NCI-H748 treated with DMSO at 0.1 percent for 48 hours (cell line): ENCODE measurements around the gene DNAJC28.
"Not testable (repeated sequence)": the region's sequence is repeated elsewhere in the genome, so short reads cannot be mapped to it uniquely, and the experiment has no call there.

ENCODE experiments used
- DNase-seq: peaks from one replicate; lab custom pipeline; 2025; lab: John Stamatoyannopoulos, UW

The DNAJC28 gene

GRCh38 chr21:33480481-33481103, 10.9 kb downstream of the DNAJC28 start:
- DNase-seq, result no peak

DNA sequence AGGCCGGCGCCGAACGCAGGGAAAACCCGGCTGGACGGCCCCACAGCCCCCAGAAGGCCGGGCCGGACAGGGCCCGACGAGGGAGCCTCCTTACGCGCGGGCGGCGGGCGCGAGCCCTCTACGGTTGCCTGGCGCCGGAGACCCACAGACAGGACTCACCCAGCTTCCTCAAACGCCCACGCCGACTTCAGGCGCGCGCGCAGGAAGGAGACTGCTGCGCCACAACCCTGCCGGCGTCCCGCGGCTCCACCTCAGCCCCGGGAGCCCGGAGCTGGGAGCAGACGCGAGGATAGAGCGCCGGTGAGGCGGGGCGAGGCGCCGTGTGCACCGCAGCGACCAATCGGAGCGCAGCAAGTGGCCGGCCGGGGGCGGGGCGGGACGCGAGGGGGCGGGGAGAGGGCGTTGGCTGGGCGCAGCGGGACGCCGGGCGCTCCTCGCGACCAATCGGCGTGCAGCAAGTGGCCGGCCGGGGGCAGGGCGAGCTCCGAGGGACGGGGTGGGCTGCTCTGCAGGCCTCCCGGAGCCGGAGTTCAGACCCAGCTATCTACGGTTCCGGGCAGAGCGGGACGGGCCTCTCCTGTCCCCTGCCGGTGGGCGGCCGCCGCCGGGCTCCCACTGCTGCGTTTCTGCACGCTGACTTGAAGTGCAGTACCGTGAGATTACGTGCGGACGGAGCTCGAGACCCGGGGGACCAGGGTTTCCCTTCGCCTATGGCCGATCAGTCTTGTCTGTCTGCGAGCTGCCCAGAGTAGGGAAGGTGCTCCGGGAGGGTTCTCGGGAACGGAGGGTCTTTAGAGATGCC, 11.6 kb downstream of the DNAJC28 start, which contains the start of gene TMEM50B:
TSS of gene TMEM50B (minus strand) at position 296 of the 802 bp plus-strand sequence. CDS start 11,089 bp downstream, outside the sequence.
- DNase-seq, result peak; percentile 87

DNA sequence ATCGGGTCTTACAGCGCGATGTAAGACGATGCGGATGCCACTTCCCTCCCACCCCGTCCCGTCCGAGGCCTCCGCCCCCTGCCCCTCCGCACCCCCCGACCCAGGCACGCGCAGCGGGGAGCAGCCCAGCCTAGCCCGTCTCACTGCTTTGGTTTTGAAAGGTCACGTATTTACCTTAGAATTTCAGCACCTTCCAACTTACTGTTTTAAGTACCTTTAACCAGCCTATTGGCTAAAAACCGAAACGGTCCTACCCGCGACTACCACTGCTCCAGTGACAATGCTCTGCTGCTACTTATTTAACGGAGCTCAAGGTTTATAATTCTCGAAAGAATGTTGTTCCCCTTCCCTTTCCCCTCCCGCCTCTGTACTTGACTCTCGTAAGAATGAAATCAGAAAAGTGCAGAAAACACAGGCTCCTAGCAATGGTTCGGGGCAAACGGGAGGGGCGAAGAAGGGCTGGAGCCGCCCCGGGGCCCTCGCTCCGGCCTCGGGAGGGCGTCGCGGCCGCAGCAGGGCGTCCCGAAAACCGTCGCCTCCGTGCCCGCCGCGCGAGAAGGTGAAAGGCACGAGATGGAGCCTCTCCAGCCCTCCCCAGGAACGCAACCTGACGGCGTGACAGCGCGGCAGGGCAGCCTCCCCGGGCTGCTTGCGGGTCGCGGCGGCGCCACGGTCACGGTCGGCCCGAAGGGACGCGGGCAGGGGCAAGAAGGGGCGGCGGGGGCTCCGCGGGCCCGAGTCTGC, 12.4 kb downstream of the DNAJC28 start:
- DNase-seq, result no peak

GRCh38 chr21:33478182-33478581, 13.3 kb downstream of the DNAJC28 start:
- DNase-seq, result no peak

- no peak for DNase-seq
These were observed 14.4 kb downstream of the DNAJC28 start for GRCh38 chr21:33477066-33477465.

DNA sequence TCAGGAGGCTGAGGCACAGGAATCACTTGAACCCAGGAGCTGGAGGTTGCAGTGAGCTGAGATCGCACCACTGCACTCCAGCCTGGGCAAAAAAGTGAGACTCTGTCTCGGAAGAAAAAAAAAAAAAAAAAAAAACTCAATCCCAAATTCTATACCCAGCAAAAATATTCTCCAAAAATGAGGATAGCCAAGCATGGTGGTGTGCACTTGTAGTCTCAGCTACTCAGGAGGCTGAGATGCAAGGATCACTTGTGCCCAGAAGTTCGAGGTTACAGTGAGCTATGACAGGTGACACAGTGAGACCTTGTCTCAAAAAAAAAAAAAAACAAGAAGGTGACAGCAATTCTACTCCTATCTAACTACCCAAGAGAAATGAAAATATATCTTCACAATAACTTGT, 18.2 kb downstream of the DNAJC28 start:
- DNase-seq, result no peak

- DNase-seq, result no peak
These were observed 20.8 kb downstream of the DNAJC28 start for GRCh38 chr21:33470701-33471100.

GRCh38 chr21:33469183-33469582, 22.3 kb downstream of the DNAJC28 start:
- not testable (repeated sequence) for DNase-seq

DNA sequence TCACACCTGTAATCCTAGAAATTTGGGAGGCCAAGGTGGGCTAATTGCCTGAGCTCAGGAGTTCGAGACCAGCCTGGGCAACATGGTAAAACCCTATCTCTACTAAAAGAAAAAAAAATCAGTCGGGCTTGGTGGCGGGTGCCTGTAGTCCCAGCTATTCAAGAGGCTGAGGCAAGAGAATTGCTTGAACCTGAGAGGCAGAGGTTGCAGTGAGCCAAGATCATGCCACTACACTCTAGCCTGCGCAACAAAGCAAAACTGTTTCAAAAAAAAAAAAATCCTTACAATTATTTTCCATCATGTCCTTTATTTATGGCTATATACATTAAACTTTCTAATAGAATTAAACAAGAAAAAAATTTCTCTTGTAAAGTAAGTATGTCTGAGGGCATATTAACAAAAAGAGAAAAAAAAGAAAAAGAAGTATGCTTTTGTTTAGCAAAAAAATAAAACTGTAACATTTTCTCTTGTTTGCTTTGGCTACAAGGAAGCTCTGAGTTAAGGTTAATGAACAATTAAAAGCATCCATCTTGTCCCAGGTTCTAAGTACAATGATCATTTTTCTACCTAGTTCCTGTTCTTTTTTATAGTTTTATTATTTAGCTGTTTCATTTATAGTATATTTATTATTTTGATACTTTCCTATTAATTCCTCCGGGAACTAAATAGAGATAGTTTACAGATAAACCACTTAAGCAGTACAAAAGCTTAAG, 29.8 kb downstream of the DNAJC28 start:
- no peak for DNase-seq

DNA sequence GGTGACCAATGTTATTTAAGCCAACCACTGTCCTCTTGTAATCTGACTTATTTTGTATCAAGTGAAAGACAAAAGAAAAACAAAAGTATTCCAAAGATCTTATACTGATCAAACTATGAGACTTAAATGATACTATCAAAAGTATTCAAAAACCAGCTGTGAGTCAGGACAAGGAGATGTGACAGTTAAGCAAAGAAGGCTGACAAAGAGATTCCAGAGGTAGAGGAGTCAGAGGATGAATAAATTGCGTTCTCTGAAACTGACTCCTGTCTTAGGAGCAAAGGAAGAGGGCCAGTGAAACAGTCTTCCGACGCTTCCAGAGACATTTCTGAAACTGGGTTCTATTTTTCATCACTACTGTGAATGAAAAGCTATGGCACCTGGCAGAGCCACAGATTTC, 32.7 kb downstream of the DNAJC28 start:
- no peak for DNase-seq

DNA sequence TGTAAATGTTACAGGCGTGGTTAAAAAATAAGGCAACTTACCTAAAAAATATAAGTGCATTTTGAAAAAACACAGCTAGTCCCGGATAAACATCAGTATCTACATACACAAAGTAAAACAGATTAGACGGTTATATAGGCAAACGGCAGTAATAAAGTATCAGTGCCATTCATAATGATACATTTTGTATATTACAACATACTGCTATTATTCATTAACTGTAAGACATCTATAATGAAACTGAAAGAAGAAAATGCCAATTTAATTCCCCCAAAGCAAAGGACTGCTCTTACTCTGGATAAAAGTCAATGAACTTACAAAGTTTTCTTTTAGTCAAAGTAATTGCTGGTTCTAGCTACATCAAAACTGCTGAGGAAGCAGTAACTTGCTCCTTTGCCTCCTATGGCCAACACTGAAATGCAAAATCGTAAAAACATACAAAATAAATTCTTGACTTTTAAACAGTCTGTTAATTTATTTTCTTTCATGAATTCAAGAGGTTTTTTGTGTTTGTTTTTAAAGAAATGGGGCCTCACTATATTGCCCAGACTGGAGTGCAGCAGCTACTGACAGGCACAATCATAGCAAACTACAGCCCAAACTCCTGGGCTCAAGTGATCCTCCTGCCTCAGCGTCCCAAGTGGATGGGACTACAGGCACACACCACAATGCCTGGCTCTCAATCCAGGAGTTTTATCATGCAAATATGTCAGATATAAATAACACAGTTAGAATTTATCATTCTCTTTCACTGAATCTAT, 35.6 kb downstream of the DNAJC28 start:
- DNase-seq, result no peak

DNA sequence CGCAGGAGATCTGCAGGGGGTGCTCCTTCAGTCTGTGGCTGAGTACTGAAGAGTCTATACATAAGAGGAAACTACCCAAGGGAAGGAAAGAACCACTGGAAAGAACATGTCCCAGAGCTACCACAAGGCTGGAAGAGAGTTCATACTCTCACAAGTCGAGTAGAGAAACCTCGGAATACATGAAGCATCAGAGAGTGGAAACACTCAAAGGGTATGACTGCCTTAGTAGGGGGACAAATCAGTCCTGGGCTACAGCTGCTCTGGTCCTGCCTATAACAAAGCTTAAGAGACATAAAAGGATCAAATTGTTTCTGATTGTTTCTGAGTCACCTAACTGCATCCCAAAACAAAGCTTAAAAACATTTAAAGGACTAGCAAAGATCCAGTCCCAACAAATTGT, 39.2 kb downstream of the DNAJC28 start:
- DNase-seq, result no peak

- DNase-seq, result no peak
These were observed 39.9 kb downstream of the DNAJC28 start for GRCh38 chr21:33451634-33452071.

- no peak for DNase-seq
These were observed 41.9 kb downstream of the DNAJC28 start for GRCh38 chr21:33449616-33450015.

DNA sequence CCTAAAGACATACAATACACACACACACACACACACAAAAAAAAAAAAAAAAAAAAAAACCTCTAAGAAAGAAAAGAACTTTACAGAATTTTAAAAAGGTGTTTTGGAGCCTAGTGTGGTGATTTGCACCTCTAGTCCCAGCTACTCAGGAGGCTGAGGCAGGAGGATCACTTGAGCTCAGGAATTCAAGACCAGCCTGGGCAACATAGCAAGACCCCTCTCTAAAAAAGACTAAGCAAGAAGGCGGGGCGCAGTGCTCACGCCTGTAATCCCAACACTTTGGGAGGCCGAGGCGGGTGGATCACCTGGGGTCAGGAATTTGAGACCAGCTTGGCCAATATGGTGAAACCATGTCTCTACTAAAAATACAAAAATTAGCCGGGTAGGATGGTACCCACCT, 44.9 kb downstream of the DNAJC28 start:
- not testable (repeated sequence) for DNase-seq

DNA sequence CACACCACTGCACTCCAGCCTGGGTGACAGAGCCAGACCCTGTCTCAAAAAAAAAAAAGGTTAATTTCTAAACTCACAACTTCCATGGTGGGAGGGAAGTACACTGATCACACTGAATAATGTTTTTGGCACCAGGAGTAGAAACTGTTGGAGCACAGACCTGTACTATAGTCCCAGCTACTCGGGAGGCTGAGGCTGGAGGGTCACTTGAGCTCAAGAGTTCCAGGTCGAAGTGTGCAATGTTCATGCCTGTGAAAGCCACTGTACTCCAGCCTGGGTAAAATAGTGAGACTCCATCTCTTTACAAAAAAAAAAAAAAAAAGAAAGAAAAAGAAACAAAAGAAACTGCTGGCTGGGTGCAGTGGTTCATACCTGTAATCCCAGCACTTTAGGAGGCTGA, 47.0 kb downstream of the DNAJC28 start:
- no peak for DNase-seq

- DNase-seq, result no peak
These were observed 48.3 kb downstream of the DNAJC28 start for GRCh38 chr21:33443194-33443593.

DNA sequence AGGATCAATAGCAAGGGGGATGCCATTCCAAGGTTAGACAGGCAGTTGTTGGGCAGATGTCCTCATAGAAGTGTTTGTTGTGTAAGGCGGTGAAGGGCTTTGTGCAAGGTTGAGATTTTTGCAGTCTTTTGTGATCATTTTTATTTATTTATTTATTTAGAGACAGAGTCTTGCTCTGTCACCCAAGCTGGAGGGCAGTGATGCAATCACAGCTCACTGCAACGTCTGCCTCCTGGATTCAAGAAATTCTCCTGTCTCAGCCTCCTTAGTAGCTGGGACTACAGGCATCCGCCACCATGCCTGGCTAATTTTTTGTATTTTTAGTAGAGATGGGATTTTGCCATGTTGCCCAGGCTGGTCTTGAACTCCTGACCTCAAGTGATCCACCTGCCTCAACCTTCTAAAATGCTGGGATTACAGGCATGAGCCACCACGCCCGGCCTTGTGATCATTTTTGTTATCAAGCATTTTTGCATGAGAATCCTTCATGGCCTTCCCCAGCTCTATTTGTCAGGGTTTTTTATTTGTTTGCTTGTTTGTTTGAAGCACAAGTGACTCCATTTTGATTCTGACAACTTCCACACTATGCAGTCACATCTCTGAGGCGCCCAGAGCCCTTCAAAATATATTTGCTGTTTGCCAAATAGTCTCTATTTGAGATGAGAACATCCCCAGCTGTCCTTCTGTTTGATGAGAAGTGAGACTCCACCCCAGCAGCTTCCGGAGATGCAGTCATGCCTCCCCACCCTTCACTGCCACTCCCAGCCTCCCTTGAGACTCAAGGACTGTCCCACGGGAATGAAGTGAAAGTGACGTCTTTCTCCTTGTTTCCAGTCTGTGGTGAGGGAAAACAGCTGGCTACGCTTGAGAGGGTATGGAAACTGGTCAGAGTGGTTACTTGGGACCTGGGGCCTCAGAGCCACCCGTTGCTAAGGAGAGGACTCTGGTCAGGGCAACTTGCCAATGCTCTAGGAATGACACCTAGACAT, 49.7 kb downstream of the DNAJC28 start:
- DNase-seq, result peak; percentile 57
